ENCODE data around the gene STPG1.

The STPG1 gene

GRCh38 chr1:24381256-24381655 lies 32.3 kb downstream of the STPG1 start:
- H3K4me3 ChIP-seq (ENCODE audit: low read depth, low read length), result no peak overlapping the region
- no peak for TF ChIP-seq CTCF (IDR thresholded peaks at IDR 0.05; ENCODE audit: low read depth, low read length)

- H3K4me3 ChIP-seq (ENCODE audit: low read depth, low read length), result no peak overlapping the region
These were observed 33.1 kb downstream of the STPG1 start for GRCh38 chr1:24380508-24380907.

GRCh38 chr1:24379733-24380315 lies 33.8 kb downstream of the STPG1 start:
- no peak for TF ChIP-seq CTCF (IDR thresholded peaks at IDR 0.05; ENCODE audit: low read depth, low read length)
- no peak overlapping the region for H3K4me3 ChIP-seq (ENCODE audit: low read depth, low read length)

More at GRCh38 chr1:24380508-24380907, 33.1 kb downstream of the STPG1 start:
- no peak for TF ChIP-seq CTCF (IDR thresholded peaks at IDR 0.05; ENCODE audit: low read depth, low read length)

GRCh38 chr1:24374891-24375786 lies 38.4 kb downstream of the STPG1 start:
- no peak overlapping the region for H3K4me3 ChIP-seq (ENCODE audit: low read depth, low read length)
- TF ChIP-seq CTCF (IDR thresholded peaks at IDR 0.05; ENCODE audit: low read depth, low read length), result no peak

GRCh38 chr1:24373710-24374109 lies 39.9 kb downstream of the STPG1 start:
- H3K4me3 ChIP-seq (ENCODE audit: low read depth, low read length), result no peak overlapping the region
- TF ChIP-seq CTCF (IDR thresholded peaks at IDR 0.05; ENCODE audit: low read depth, low read length), result no peak

- no peak for TF ChIP-seq CTCF (IDR thresholded peaks at IDR 0.05; ENCODE audit: low read depth, low read length)
- no peak overlapping the region for H3K4me3 ChIP-seq (ENCODE audit: low read depth, low read length)
These were observed 40.5 kb downstream of the STPG1 start for GRCh38 chr1:24373044-24373443.

- no peak overlapping the region for H3K4me3 ChIP-seq (ENCODE audit: low read depth, low read length)
- no peak for TF ChIP-seq CTCF (IDR thresholded peaks at IDR 0.05; ENCODE audit: low read depth, low read length)
These were observed 43.8 kb downstream of the STPG1 start for GRCh38 chr1:24369801-24370200.

All from WI38 (cell line).